GM12878 (cell line): Measurements from ENCODE around the gene ENAH. TPM values are rescaled to one million over a fixed set of nuclear protein-coding genes. Genes with fewer than 3 reads are reported as not detected.

Experiments
- ATAC-seq: fragments of 200-7000 bp; cut with Tn5 transposase; 3 replicates; pipeline ENCODE4 v1.9.1; 2020; ENCODE audit warnings: mild to moderate bottlenecking, moderate library complexity
- BruUV-seq: library from RNA; stranded (reverse); fragments of 400-500 nt; replicated peaks from 2 replicates; lab custom pipeline; 2021; lab: Mats Ljungman, UMichigan
- CTCF ChIA-PET: fragments of 300-600 bp; sonication (Branson Sonifier 250); formaldehyde crosslinking; extraction: SDS; loops from one replicate; lab custom pipeline; 2021; ENCODE audit warnings: inconsistent platforms; lab: Yijun Ruan, JAX
- POLR2A ChIA-PET: fragments of 350-600 bp; formaldehyde crosslinking; extraction: SDS; loops from one replicate; lab custom pipeline; 2021; ENCODE audit warnings: inconsistent platforms; lab: Charles Lee
- RAD21 ChIA-PET: fragments of 300-600 bp; sonication (Branson Sonifier 250); formaldehyde crosslinking; loops from one replicate; lab custom pipeline; 2023; ENCODE audit warnings: antibody characterized with exemption; ENCODE audit not compliant: unreplicated experiment; lab: Charles Lee
- SMC1A ChIA-PET: fragments of 300-600 bp; sonication (Branson Sonifier 250); formaldehyde crosslinking; loops from one replicate; lab custom pipeline; 2023; ENCODE audit not compliant: unreplicated experiment, uncharacterized antibody; lab: Charles Lee
- DNase-seq: peaks from one replicate; pipeline ENCODE4 v3.0.0-alpha.2; 2011; ENCODE audit warnings: low read depth, low spot score
- FAIRE-seq: peaks from 3 replicates; lab custom pipeline; 2011; peaks lifted over from hg19 to GRCh38; lab: Jason Lieb, UNC
- H2AFZ ChIP-seq: 2 replicates; pipeline ENCODE4 v1.6.0; 2011; ENCODE audit warnings: low read depth, low read length, control low read depth; ENCODE audit not compliant: control insufficient read depth
- H3K27ac ChIP-seq: 2 replicates; pipeline ENCODE4 v1.5.1; 2011; ENCODE audit warnings: control low read depth; ENCODE audit not compliant: control insufficient read depth, insufficient read depth
- H3K27me3 ChIP-seq, 2 experiments: replicated peaks in 1 of 2; 2 replicates each; pipeline versions ENCODE4 v1.6.0 to v1.6.1; 2011; ENCODE audit warnings: low read length in 1 of 2; ENCODE audit not compliant: control insufficient read depth in 2 of 2, insufficient read depth in 2 of 2
- H3K36me3 ChIP-seq, 2 experiments: 2 replicates each; pipeline ENCODE4 v1.5.1; 2011; ENCODE audit warnings: low read length in 1 of 2; ENCODE audit not compliant: control insufficient read depth in 2 of 2, insufficient read depth in 2 of 2
- H3K4me1 ChIP-seq: 2 replicates; pipeline ENCODE4 v1.6.1; 2011; ENCODE audit warnings: mild to moderate bottlenecking, low read length, moderate library complexity, mixed read lengths; ENCODE audit not compliant: control insufficient read depth, insufficient read depth
- H3K4me2 ChIP-seq: 2 replicates; pipeline ENCODE4 v1.6.0; 2011; ENCODE audit warnings: control low read depth; ENCODE audit not compliant: control insufficient read depth, insufficient read depth
- H3K4me3 ChIP-seq: fragments of 200-600 bp; sonication (generic); 2 replicates; pipeline ENCODE4 v1.5.1; 2016
- H3K79me2 ChIP-seq: 2 replicates; pipeline ENCODE4 v1.6.0; 2011; ENCODE audit warnings: low read length; ENCODE audit not compliant: control insufficient read depth, insufficient read depth
- H3K9ac ChIP-seq: 2 replicates; pipeline ENCODE4 v1.8.0; 2011; ENCODE audit warnings: low read length, control low read depth, mixed read lengths; ENCODE audit not compliant: control insufficient read depth, insufficient read depth
- H3K9me3 ChIP-seq: replicated peaks from 3 replicates; pipeline ENCODE4 v1.5.1; 2011; ENCODE audit warnings: mild to moderate bottlenecking, low read length; ENCODE audit not compliant: control insufficient read depth, insufficient read depth
- H4K20me1 ChIP-seq: 2 replicates; pipeline ENCODE4 v1.6.0; 2011; ENCODE audit not compliant: control insufficient read depth, insufficient read depth
- BHLHE40 ChIP-seq, 2 experiments: fragments of 450-650 bp in 1 of 2; IDR thresholded peaks; 2 replicates each; pipeline ENCODE4 v1.6.1; 2011 to 2017; ENCODE audit warnings: low read depth in 2 of 2, borderline replicate concordance in 1 of 2, improper control_type of control experiment in 1 of 2, low read length in 1 of 2, mild to moderate bottlenecking in 1 of 2
- BMI1 ChIP-seq: fragments of 450-650 bp; IDR thresholded peaks from 2 replicates; pipeline ENCODE4 v1.6.1; 2016; ENCODE audit warnings: mild to moderate bottlenecking, moderate library complexity, borderline replicate concordance
- DPF2 ChIP-seq: fragments of 450-650 bp; IDR thresholded peaks from 2 replicates; pipeline ENCODE4 v1.6.1; 2017; ENCODE audit warnings: mild to moderate bottlenecking
- E2F8 ChIP-seq: fragments of 450-650 bp; IDR thresholded peaks from 2 replicates; pipeline ENCODE4 v1.6.1; 2018; ENCODE audit warnings: mild to moderate bottlenecking, low read depth, moderate library complexity; ENCODE audit not compliant: partially characterized antibody
- EED ChIP-seq: sonication (generic); IDR thresholded peaks from 2 replicates; pipeline ENCODE4 v1.6.1; 2016; ENCODE audit warnings: antibody characterized with exemption, low read depth
- IRF4 ChIP-seq: IDR thresholded peaks from 2 replicates; pipeline ENCODE4 v1.6.1; 2011; ENCODE audit warnings: low read depth, low read length
- MXI1 ChIP-seq: fragments of 150-350 bp; IDR thresholded peaks from 2 replicates; pipeline ENCODE4 v1.6.1; 2011; ENCODE audit warnings: low read depth, mild to moderate bottlenecking, inconsistent platforms, low read length, improper control_type of control experiment
- STAT3 ChIP-seq: IDR thresholded peaks from 2 replicates; pipeline ENCODE4 v1.6.1; 2011; ENCODE audit warnings: low read depth, low read length, improper control_type of control experiment
- TCF12 ChIP-seq: IDR thresholded peaks from 2 replicates; pipeline ENCODE4 v1.6.1; 2011; ENCODE audit warnings: low read depth, mild to moderate bottlenecking, low read length
- WGBS: methylation state at CpG from one replicate; pipeline ENCODE4 v1.1.6; 2016; ENCODE audit warnings: low lambda C conversion rate; ENCODE audit not compliant: insufficient replicate concordance, insufficient coverage; ENCODE audit errors: missing lambda C conversion rate; 5-methylcytosine and 5-hydroxymethylcytosine counted together
- in situ Hi-C: fragments of 300-500 bp; cut with MboI; formaldehyde crosslinking; loops from 9 replicates; pipeline ENCODE4 v1.14.3; 2018; ENCODE audit warnings: mixed read lengths
- intact Hi-C: fragments of 100-400 bp; cut with micrococcal nuclease; formaldehyde crosslinking; loops from one replicate; pipeline ENCODE4 v1.14.2; 2022; ENCODE audit not compliant: unreplicated experiment
- polyA plus RNA-seq, 11 experiments: library from polyadenylated mRNA; depleted of rRNA in 4 of 11; unstranded in 6 of 11; stranded (reverse) in 5 of 11; fragments of >200 nt; fragmentation: Nextera tagmentation in 4 of 11; fragmentation: Illumina TruSeq in 1 of 11; extraction: Ambion mirVana in 4 of 11; extraction: Trizol in 1 of 11; gene quantifications; 1 replicate in 1 of 11; 2 replicates in 10 of 11; pipeline versions ENCODE4 v1.2.1 to v1.2.3, GENCODE V29; 2011 to 2016; ENCODE audit warnings: inconsistent platforms in 2 of 11, missing spikeins in 2 of 11, low read depth in 1 of 11
- total RNA-seq, 4 experiments: library from RNA; depleted of rRNA in 3 of 4; stranded (reverse); fragments of >200 nt in 3 of 4; fragmentation: Illumina TruSeq in 1 of 4; extraction: Trizol in 1 of 4; gene quantifications; 2 replicates each; pipeline versions ENCODE4 v1.2.1 to v1.2.3, GENCODE V29; 2013 to 2021

ENAH gene
- total and polyA plus RNA-seq, 10 of the 15 experiments (the other 5 are each of a cell fraction or from before 2014, with no cell fraction given): under 0.01 to 0.62 (median 0.06) TPM; not detected in 5

GRCh38 chr1:225449261-225449660 lies 203.7 kb downstream of the ENAH start:
- no peak for DNase-seq
- ChIA-PET RAD21 (no interaction called here), CTCF (interaction anchor here (0.7 to 1.3 kb wide), 2 partner anchors 22 to 133 kb away, joined by 3 read pairs; no protein-coding TSS in a partner anchor), SMC1A (interaction anchor here (0.7 kb wide), 1 partner anchor 35 kb away, joined by 4 read pairs; no protein-coding TSS in a partner anchor), POLR2A (interaction anchor here (0.5 to 1.1 kb wide), 2 partner anchors 16 to 332 kb away, joined by 3 to 4 read pairs; no protein-coding TSS in a partner anchor)
- H3K4me3 ChIP-seq: no peak overlapping the region
- H3K27me3 ChIP-seq: no peaks in the 10 kb centered on the region; a peak in 1 of 4 replicates
- intact Hi-C loops (no loop called here), in situ Hi-C loops (no loop called here)
- peaks cover 15% of the 10 kb centered on the region for H3K4me1 ChIP-seq
- FAIRE-seq: no peak
- H3K9me3 ChIP-seq: no peaks in the 10 kb centered on the region; the same call in 2 of the 3 replicates
- no peak for ATAC-seq
- H3K79me2 ChIP-seq: no peaks in the 10 kb centered on the region
- H4K20me1 ChIP-seq: no peaks in the 10 kb centered on the region
- H2AFZ ChIP-seq: no peak overlapping the region
- BruUV-seq: no TSS peak
- H3K36me3 ChIP-seq: no peaks in the 10 kb centered on the region
- H3K4me2 ChIP-seq: no peak overlapping the region
- no peak overlapping the region for H3K9ac ChIP-seq
- H3K27ac ChIP-seq: no peak overlapping the region
- WGBS: 82% methylated on average over 9 of the region's 9 CpGs
- TF ChIP-seq DPF2 (no peak), MXI1 (no peak)

- ATAC-seq: no peak
- Histone ChIP-seq H3K4me1 (peaks cover 18% of the 10 kb centered on the region), H3K9ac (no peak overlapping the region), H3K79me2 (no peaks in the 10 kb centered on the region), H4K20me1 (no peaks in the 10 kb centered on the region), H3K4me2 (no peak overlapping the region), H2AFZ (no peak overlapping the region), H3K9me3 (no peaks in the 10 kb centered on the region; the same call in 2 of the 3 replicates), H3K27ac (no peak overlapping the region), H3K36me3 (no peaks in the 10 kb centered on the region), H3K27me3 (no peaks in the 10 kb centered on the region; a peak in 1 of 4 replicates), H3K4me3 (no peak overlapping the region)
- intact Hi-C loops (no loop called here), in situ Hi-C loops (no loop called here)
- DNase-seq: no peak
- BruUV-seq: no TSS peak
- ChIA-PET RAD21 (no interaction called here), CTCF (interaction anchor here (1.3 kb wide), 2 partner anchors 23 to 32 kb away, joined by 3 read pairs; no protein-coding TSS in a partner anchor), SMC1A (no interaction called here), POLR2A (interaction anchor here (1.1 kb wide), 1 partner anchor 15 kb away, joined by 3 read pairs; no protein-coding TSS in a partner anchor)
- no peak for TF ChIP-seq BHLHE40 (IDR thresholded peaks at IDR 0.05; ENCODE audit: borderline replicate concordance in 1 of 2, low read depth in 2 of 2, low read length in 1 of 2)
- no peak for TF ChIP-seq TCF12
- no peak for TF ChIP-seq BMI1
- no peak for TF ChIP-seq EED
- no peak for TF ChIP-seq STAT3
- no peak for TF ChIP-seq IRF4
- TF ChIP-seq E2F8: no peak
- FAIRE-seq: no peak
- WGBS: 74% methylated on average over 9 of the region's 9 CpGs
Observed at GRCh38 chr1:225448146-225448805, 204.6 kb downstream of the ENAH start.
